ENCODE results near the gene AFF3.

The AFF3 gene

DNA sequence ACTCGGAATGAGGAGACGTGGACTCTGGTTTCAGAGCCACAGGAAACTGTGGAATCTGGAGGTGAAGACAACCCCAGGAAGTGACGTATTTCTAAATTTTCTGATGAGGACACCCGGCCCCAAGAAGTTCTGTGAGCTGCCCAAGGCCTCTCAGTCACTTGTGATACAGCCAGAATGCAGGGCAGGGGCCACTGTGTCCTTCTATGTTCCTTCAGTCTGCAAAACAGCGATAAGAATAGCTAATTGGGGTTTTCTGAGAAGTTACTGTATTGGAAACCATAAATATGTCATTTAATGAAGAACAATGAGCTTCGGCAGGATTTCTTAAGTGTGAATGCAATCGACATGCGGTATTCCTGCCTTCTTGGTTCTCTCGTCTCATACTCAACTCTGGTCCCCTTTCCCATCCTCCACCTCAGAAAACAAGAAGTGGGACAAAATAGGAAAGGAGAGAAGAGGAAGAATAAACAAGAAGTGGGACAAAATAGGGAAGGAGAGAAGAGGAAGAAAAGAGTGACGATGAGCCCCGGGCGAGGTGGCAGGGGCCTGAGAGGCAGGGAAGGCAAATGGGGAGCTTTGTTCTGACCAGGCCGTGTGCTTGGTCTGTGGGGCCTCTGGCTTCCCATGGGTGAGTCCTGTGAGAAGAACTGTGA lies 370.6 kb downstream of the AFF3 start:
- no peak for DNase-seq (ENCODE audit: low read depth)
- no peak overlapping the region for H3K4me3 ChIP-seq (ENCODE audit: low read length)
- TF ChIP-seq, protein P1, sequence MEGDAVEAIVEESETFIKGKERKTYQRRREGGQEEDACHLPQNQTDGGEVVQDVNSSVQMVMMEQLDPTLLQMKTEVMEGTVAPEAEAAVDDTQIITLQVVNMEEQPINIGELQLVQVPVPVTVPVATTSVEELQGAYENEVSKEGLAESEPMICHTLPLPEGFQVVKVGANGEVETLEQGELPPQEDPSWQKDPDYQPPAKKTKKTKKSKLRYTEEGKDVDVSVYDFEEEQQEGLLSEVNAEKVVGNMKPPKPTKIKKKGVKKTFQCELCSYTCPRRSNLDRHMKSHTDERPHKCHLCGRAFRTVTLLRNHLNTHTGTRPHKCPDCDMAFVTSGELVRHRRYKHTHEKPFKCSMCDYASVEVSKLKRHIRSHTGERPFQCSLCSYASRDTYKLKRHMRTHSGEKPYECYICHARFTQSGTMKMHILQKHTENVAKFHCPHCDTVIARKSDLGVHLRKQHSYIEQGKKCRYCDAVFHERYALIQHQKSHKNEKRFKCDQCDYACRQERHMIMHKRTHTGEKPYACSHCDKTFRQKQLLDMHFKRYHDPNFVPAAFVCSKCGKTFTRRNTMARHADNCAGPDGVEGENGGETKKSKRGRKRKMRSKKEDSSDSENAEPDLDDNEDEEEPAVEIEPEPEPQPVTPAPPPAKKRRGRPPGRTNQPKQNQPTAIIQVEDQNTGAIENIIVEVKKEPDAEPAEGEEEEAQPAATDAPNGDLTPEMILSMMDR (IDR thresholded peaks at IDR 0.05; ENCODE audit: insufficient read depth, low read depth, low read length, missing control alignments): no peak

DNA sequence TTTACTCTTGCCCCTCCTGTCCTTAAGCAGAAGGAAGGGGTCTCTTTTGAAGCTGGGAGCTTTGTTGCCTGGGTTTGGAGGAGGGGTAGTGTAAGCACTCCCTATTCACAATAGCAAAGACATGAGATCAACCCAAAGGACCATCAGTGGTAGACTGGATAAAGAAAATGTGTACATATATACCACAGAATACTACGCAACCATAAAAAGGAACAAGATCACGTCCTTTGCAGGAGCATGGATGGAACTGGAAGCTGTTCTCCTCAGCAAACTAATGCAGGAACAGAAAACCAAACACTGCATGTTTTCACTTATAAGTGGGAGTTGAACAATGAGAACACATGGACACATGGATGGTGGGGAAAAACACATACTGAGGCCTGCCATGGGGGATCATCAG lies 371.5 kb downstream of the AFF3 start:
- H3K4me3 ChIP-seq (ENCODE audit: low read length): no peak overlapping the region
- TF ChIP-seq, protein P1 (IDR thresholded peaks at IDR 0.05; ENCODE audit: insufficient read depth, low read depth, low read length, missing control alignments): no peak
- DNase-seq (ENCODE audit: low read depth): no peak

DNA sequence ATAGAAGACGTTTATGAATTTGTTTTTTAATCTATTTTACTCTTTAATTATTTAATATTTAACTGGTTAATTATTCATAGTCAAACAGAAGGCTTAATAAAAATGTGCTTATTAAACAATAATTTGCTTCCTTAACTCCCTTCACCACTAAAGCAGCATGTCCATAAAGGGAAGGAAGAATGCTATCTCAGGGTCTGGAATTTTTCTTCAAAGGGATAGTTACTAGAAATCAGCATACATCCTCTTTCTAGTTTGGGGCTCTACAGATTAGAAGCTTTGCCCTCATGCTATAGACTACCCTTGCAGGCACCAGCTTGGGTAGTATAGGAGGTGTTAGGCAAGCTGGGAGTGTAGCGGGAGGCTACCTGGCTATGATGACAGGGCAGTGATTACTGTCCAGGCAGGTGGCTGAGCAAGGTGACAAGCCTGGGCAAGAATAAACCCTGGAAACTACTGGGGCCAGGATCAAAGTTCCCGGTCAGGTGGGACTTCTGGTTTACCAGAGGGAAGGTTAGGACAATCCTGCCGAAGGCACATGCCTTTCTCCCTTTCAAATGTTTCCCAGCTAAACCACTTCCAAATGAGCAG lies 376.6 kb downstream of the AFF3 start:
- TF ChIP-seq, protein P1 (IDR thresholded peaks at IDR 0.05; ENCODE audit: insufficient read depth, low read depth, low read length, missing control alignments): no peak
- no peak overlapping the region for H3K4me3 ChIP-seq (ENCODE audit: low read length)
- DNase-seq (ENCODE audit: low read depth): no peak

DNA sequence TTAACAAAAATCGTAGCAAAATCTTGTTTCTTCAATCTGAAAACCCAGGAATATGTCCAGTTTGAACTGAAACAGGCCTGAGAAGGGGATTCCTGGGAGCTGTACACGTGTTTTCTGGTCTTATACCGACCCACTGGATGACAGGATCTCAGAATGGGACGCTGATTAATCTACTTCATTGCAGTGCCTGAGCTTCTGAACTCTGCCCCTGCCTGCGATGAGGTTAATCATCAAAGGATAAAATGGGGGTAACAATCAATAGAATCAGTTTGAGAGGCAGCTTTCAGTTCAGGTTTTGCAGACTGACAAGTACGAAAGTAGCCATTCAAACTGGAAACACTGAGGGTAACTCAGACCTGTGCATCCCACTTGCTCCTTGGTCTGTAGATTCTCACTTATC lies 378.6 kb downstream of the AFF3 start:
- no peak for DNase-seq (ENCODE audit: low read depth)
- TF ChIP-seq, protein P1 (IDR thresholded peaks at IDR 0.05; ENCODE audit: insufficient read depth, low read depth, low read length, missing control alignments): no peak
- H3K4me3 ChIP-seq (ENCODE audit: low read length): no peak overlapping the region

DNA sequence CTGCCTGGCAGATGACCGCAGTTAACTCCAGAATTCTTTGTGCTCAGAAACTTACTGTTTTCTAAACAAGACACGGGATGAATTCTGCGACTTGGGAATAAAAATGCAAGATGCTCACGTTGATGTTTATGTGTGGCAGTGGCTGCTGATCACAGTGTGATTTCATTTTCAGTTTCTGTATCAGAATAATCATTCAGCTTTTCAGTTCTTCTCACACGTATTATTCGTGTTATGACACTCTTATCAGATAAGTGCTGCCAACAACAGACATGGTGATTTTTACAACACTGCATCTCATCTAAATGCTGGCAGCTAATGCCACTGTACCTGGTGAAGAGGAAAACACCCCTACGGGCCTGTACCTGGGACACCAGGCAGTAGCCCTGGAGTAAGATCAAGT lies 379.7 kb downstream of the AFF3 start:
- no peak for DNase-seq (ENCODE audit: low read depth)
- H3K4me3 ChIP-seq (ENCODE audit: low read length): no peak overlapping the region
- TF ChIP-seq, protein P1 (IDR thresholded peaks at IDR 0.05; ENCODE audit: insufficient read depth, low read depth, low read length, missing control alignments): no peak

DNA sequence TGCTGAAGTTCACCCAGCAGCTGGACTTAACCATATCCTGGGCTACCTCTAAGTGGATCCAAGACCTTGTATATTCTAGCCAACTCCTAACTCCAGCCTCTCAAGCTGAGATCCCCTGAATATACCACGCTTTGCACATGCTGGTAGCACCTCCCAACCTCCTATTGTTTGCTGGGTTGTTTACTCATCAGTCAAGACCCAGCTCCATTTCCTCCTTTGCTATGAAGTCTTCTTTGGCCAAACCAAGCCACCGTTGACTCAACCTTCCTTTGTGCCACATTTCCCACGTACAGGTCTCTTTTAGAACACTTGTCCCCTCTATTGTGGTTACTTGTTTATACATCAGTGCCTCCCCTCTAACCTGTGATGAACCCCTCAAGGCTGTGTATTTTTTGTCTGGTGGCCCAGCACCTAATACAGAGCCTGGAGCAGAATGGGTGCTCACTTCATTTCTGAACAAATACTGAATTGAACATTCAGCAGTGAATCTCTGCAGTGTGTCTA lies 384.7 kb downstream of the AFF3 start:
- no peak overlapping the region for H3K4me3 ChIP-seq (ENCODE audit: low read length)
- DNase-seq (ENCODE audit: low read depth): no peak
- TF ChIP-seq, protein P1 (IDR thresholded peaks at IDR 0.05; ENCODE audit: insufficient read depth, low read depth, low read length, missing control alignments): no peak

DNA sequence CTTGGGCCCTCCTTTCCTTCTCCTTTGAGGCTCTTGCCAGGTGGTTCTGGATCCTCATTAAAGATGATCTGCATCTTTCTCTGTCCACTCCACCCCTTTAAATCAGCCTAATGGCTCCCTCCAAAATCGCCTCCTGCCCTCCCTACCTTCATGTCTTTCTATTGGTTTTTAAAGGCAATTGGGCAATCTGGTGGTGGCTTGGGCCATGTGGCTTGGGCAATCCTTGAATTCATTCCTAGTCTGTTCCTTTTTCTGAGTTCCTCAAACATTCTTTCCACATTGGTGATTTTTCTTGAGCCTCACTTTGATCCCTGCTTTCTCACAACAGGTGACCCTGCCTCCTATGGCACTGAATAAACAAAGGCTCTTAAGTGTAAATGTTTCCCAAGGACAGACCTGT lies 386.3 kb downstream of the AFF3 start:
- DNase-seq (ENCODE audit: low read depth): no peak
- TF ChIP-seq, protein P1 (IDR thresholded peaks at IDR 0.05; ENCODE audit: insufficient read depth, low read depth, low read length, missing control alignments): no peak

More for the DNA sequence above, 386.3 kb downstream of the AFF3 start:
- H3K4me3 ChIP-seq (ENCODE audit: low read length): no peak overlapping the region
